ENCODE data around the gene NR4A1.

GRCh38 chr12:52018433-52019112, 32.7 kb upstream of the NR4A1 start:
- no peak for TF ChIP-seq EP300 (IDR thresholded peaks at IDR 0.05)
- TF ChIP-seq, protein P1, sequence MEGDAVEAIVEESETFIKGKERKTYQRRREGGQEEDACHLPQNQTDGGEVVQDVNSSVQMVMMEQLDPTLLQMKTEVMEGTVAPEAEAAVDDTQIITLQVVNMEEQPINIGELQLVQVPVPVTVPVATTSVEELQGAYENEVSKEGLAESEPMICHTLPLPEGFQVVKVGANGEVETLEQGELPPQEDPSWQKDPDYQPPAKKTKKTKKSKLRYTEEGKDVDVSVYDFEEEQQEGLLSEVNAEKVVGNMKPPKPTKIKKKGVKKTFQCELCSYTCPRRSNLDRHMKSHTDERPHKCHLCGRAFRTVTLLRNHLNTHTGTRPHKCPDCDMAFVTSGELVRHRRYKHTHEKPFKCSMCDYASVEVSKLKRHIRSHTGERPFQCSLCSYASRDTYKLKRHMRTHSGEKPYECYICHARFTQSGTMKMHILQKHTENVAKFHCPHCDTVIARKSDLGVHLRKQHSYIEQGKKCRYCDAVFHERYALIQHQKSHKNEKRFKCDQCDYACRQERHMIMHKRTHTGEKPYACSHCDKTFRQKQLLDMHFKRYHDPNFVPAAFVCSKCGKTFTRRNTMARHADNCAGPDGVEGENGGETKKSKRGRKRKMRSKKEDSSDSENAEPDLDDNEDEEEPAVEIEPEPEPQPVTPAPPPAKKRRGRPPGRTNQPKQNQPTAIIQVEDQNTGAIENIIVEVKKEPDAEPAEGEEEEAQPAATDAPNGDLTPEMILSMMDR (IDR thresholded peaks at IDR 0.05) = no peak
- TF ChIP-seq POLR2AphosphoS5 (IDR thresholded peaks at IDR 0.05) = peak in 1 of 2 donors; percentile 25

Measured in upper lobe of left lung (tissue), 4 donors.